HG02642 (cell line): ENCODE results near the gene CREB5.

Experiments
- ATAC-seq: cut with Tn5 transposase; IDR thresholded peaks from one replicate; pipeline ENCODE4 v1.9.1; 2021; ENCODE audit warnings: mild to moderate bottlenecking; ENCODE audit not compliant: unreplicated experiment, poor library complexity

Gene CREB5

DNA sequence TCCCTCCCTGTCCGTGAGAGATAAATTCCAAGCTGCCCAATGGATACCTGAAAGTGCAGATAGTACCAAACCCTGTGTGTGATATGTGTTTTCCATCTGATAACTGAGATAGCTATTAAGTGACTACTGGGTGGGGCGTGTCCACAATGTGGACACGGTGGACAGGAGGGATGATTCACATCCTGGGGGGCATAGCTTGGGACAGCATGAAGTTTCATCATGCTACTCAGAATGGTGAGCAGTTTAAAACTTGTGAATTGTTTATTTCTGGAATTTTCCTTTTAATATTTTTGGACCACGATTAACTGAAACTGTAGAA lies 158.6 kb downstream of the CREB5 start:
- no peak for ATAC-seq

DNA sequence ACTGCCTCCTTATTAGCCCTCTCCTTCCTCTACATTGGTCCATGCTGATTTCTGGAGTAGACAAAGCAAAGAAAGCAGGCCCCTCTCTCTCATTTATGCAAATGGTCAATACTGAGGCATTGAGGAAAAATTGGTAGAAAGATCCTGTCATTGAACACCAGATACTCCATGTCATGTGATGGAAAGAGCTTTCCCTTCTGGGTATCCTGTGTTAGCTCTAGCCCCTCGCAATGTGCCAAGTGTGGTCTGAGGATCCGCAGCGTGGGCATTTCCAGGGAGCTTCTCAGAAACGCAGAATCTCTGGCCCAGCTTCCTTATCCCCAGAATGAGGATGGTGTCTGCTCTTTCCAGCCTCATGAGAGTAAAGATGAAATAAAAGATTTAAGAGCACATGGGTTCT lies 159.1 kb downstream of the CREB5 start:
- ATAC-seq = no peak

DNA sequence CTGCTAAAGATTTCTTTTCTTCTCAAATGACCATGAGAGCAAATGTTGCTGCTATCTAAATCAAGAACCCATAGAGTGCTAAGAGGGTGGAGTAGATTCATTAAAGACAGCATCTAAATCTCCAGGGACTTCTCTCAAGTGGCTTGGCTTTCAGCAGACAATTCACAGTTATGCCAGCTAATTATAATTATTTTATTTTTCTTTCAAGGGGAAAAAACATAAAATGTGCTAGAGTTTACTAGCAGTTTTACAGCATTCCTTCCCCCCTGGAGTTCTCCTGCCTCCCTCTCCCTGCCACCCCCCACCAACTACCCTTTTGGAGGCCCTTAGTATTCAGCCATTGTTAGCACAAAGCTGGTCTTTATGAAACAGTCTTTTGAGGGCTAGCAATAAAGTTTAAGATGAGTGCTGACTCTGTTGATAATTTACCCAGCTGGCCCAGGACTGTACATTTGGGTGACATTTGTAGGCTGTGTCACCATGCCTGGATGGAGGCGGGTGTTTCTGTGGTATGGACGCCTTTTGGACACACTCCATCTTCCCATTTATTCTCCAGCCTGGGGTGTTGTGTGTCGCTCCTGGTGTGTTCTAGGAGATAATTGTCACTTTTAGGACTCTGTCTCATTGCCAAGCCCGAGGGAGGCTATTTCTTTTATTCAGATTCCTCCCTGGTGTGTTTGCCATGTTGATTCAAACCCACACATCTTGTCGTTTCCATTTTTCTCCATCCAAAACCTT lies 160.2 kb downstream of the CREB5 start:
- no peak for ATAC-seq

DNA sequence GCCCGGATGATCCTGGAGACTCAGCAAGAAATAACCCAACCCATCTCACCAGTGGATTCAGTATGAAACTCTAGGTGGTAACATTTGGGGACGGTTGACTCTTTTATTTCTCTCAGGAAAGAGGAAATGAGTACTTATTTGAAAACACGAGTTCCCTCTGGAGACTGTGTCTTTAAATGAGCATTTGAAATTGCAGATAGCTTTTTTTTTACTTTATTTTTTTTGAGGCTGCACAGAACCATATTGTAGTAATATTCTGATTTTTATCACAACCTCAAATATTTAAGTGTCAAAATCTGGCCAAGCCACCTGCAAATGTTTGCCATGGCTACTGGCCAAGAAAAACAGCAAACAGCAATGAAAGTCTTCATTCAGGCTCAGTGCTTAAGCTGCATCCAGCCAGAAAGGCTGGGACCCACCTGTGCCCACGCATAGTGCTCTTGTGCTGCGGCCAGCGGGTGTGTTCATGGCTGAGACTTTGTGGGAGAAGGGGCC lies 160.8 kb downstream of the CREB5 start:
- no peak for ATAC-seq

DNA sequence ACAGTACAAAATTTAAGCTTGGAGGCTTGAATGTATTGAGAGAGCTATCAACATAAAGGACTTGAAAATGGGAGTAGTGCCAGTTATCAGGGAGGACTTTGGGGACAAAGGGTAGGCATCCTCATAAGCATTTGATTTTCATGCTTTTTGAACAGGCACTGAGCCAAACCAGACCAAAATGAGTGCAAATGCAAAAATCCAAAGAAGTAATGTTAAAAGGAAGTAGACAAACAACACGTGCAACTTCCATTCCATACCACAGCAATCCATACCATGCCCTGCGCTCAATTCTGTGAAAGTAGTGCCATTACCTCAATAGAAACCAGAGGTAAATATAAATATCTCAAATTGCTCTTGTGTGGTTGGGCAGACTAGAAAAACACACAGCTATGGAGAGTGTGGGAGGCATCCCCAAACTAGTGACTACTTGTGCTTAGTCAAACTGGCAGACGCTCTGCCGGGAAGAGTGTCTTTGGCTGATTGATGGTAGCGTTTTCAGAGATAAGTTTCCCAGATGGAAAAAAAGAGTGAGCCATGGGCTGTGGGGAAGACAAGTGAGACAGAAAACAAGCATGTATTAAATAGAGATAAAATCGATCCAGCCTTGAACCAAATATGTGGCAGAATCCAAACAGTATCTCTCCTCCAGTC lies 161.5 kb downstream of the CREB5 start:
- ATAC-seq = no peak

DNA sequence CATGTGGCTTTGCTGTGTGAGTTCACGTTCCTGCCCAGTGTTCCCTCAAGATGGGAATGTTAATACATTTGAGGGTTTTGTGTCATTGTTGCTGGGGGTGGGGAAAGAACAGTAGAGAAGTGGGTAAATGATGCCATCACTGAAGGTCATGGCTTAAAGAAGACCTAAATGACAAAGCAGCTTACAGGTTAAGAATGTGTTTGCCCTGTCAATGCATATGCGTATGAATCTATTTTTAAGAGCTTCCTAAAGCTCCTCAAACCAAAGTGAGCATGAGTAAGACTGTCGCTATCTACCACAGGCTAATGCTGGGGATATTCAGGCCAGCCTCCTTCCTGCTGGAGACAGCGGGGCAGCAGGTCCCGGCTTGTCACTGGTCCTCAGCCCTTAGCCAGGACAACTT lies 162.9 kb downstream of the CREB5 start:
- no peak for ATAC-seq

DNA sequence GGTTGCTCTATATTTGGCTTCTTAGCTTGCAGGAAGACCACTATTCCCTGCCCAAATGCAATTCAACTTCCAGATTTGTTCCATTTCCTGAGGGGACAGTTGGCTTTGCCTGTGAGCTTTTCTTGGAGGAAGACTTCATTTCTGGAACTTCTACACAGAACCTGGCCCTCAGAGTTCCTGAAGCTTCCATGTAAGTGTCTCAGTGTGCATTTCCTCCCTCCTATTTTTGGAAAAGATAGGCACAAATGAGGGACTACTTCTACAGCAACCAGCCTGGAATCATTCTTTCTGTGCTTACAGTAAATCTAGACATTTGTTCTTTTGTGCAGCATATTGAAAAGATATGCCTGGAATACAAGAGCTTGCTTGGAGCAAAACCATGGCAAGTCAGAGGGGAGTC lies 164.3 kb downstream of the CREB5 start:
- no peak for ATAC-seq

DNA sequence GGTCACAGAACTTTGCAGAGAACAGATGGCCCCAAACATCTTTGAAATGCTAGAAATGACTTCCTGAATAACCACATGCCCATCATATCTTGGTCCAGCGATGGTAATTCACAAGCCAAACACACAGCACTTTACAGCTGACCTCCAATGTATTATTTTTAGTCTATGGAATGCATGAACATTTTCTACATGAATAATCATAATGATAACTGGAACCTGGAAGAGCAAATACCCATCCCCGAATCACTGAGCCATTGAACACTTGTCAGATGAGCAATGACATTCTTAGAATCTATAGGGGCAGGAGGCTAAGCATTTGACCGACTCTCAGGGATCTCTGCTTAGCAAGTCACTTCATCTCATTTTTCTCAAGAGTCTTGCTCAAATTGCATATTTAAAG lies 167.3 kb downstream of the CREB5 start:
- ATAC-seq = no peak

DNA sequence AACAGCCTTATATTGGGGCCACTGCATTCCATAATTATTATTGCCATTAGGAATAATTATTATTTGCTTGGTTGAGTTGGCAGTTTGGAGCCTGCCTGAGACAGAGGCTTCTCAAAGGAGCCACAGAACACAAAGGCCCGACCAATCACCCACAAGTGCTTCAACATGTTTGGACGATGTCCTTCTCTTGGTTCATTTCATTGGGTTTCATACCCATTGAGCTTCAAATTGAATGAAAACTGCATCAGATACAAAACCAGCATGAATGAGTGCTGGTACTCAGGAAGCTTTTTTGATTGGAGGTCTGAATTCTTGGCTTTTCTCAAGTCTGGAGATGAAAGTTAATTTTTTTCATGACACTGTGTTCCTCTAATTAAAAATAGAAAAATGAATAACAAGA lies 168.3 kb downstream of the CREB5 start:
- ATAC-seq = no peak

DNA sequence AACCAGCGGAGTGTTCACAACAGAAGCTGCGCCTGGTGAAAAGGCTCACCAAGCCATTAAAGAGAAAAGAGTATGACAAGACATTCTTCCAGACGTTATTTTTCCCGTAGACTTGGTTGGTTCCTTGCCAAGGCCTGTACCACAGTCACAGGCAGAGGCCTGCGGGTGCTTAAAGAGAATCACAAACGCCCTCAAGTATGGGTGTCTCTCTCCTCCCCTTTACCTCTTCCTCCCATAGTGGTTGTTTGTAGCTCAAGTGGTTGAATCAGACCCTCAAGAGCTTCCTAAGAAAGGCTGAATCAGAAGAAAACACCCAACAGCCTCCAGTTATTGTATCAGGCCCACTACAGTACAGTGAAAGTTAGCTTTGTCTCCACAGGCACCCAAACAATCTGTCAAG lies 169.0 kb downstream of the CREB5 start:
- no peak for ATAC-seq

DNA sequence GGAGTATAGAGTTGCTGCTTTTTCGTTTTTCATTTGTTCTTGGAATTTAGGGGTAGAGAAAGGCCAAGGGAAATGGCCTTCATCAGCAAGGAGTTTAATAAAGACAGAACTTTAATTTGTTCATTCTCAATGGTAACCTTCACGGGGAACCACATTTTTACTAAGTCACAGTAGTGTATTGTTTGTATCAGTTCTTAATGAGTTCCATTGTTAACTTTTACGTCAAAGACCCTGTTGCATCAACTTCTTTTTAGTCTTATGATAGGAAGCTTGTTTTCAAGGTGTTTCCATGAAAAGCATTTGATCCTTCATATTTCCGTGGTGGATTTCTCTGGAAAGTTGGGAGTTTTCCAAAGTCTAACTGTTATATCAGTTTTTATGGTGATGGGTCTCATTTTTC lies 169.9 kb downstream of the CREB5 start:
- ATAC-seq = no peak

DNA sequence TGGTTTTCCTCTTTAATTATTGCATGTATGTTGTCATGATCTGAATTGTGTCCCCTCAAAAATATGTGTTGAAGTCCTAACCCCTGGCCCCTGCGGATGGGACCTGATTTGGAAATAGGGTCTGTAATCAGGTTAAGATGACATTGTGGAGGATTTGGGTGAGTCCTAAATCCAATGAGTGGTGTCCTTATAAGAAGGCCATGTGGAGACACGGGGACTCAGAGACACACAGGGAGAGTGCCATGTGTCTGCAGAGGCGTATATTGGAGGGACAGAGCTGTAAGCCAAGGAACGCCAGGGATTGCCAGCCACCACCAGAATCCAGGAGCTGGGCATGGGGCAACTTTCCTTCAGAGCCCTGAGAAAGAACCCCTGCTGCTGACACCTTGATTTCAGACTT lies 171.9 kb downstream of the CREB5 start:
- no peak for ATAC-seq

DNA sequence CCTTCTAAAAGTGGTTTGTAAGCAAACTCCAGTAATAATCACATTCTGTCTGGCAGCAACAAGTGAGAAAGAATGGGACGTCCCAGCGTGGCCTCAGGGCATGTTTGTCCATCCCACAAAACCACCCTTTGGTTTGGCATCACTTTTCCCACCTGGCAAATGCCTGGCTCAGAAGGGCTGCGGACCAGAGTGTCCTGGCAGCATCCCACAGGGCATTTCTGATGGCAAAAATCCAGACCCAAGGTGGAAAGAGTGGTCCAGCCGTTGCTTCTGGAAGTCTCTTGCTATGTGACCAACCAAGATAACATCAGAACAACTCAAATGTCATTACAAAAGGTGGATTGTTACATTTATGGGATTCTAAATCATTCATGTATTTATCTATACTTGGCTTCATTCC lies 174.4 kb downstream of the CREB5 start:
- ATAC-seq = no peak

DNA sequence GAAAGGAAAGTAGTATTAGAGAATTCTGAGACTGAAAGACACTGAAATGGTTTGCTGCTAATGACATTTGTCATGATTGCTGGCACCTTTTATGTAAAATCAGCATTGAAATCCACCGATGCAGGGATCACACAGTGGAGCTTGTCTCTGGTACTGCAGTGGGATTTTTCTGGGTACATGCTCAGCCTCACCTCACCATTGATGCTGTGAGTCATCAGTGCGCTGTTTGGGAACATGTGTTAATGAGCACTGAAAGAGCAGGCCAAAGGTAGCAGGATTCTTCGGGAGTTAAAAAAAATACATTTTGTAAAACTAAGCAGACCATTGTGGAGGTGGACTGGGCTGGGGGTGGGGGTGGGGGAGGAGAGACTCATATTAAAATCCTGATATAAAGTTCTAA lies 174.9 kb downstream of the CREB5 start:
- no peak for ATAC-seq

DNA sequence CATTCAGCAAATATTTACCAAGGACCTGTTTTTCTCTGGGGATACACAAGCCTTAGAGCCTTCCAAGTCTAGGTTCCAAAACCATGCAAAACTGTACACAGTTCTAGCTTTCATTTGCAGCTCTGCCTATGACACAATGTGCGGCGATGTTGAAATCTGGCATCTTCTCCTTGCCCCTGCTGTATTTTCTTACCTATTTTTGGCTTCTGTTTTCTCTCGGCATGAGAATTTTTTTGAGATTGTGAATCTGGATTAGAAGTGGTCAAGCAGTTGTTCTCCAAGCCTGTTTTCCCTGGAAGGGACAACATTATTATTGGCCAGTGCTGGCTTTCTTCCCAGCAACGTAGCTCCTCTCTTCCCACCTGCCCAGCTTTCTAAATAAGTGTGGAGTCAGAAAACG lies 176.3 kb downstream of the CREB5 start:
- no peak for ATAC-seq

DNA sequence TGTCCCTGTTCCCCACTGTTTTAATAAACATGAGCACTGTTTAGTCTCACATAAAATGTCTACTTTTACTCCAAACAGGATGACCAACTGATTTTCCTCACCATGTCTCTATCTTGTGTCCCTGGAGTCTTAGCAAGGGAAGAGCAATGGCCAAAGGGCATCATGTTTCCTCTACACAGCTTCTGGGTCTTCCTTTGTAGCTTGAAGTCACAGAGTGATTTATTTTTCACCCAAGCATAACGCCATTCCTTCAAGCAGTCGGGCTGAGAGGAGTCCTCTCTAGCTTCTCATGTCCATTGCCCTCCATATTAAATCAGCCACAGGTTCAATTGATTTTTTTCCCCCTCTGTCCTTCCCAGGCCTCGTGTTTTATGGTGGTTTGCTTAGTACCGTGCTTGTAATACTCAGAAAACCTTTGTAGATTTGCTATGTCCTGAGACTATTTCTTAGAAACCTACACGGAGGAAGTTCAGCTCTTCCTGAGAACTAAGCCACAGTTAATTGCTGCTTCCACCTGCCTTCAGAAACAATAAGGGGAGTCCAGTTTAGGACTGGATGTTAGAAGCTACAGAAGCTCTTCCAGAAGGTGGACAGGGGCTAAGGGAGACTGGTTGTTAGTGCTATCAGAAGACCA lies 178.8 kb downstream of the CREB5 start:
- ATAC-seq = no peak

DNA sequence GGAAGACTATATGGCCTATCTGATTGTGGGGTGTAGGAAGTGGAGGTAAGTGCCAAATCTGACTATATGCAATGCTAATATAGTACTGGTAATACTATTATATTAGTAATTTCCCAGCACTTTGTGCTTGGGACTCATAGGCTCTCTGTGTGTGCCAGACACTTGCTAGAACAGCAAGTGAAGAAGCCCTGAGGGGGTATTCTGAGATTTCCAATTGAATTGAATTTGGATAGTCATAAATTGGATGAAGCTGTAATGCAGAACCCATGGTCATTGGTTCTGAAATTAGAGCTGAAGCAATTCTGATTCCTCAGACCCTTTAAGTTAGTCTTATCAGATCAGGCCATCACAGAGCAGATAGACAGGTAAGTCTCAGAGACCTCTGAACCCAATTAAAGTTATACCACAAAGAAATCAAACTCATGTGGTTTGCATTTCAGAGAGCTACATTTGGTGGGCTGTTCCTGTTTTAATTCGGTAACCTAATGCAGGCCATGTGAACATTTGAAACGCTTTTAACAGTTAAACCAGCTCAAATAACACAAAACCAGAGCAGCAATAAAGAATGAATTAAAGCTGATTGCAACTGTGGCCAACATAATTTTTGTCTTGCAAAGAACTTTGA lies 179.5 kb downstream of the CREB5 start:
- ATAC-seq = no peak

DNA sequence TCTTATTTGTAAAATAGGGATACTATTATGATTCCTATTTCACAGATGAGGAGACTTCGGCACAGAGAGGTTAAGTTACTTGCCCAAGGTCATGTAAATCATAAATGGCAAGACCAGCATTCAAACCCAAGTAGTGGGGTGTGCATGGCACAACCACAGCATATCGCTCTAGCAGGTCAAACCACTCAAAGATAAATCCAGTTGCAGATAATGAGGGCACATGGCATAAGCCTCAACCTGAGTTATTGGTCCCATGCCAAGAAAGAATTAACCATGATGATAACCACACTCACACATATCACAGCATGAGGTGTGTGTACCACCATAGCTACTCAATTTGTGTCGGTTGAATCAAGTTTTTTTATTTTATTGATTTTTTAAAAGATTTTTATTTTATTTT lies 180.5 kb downstream of the CREB5 start:
- ATAC-seq = no peak

DNA sequence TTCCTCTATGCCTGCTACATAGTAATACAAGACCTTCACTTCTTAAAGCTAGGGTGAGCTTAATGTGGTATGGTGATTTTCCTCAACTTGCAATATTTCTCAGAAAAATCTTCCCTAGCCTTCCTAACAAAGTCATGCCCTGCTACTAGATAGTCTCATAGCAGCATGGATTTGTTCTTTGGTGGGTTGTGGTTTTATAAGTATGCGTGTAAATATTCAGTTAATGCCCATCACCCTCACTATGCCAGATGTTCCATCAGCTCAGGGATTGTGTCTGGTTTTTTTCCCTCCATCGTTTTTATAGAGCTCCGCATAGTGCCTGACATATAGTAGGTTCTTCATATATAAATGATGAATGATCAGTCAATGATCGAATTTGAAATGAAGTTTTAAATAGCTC lies 182.8 kb downstream of the CREB5 start:
- ATAC-seq = no peak

DNA sequence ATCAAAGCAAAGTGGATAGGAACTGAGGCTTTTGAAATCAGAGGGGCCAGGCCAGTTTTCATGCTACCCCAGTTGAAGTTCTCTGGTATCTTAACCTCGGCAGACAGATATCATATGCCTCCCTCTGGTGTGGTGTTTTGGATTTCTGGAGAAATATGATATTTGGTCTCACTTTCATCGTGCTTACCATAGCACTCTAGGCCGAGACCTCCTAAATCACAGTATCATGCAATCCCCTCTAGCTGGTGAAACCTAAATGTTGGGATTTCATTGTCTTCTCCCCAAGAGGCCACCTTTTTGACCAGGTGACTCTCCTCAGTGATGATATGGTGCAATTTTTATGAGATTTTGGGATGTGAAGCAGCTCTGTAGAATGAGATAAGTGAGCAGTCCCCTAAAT lies 183.5 kb downstream of the CREB5 start:
- no peak for ATAC-seq

DNA sequence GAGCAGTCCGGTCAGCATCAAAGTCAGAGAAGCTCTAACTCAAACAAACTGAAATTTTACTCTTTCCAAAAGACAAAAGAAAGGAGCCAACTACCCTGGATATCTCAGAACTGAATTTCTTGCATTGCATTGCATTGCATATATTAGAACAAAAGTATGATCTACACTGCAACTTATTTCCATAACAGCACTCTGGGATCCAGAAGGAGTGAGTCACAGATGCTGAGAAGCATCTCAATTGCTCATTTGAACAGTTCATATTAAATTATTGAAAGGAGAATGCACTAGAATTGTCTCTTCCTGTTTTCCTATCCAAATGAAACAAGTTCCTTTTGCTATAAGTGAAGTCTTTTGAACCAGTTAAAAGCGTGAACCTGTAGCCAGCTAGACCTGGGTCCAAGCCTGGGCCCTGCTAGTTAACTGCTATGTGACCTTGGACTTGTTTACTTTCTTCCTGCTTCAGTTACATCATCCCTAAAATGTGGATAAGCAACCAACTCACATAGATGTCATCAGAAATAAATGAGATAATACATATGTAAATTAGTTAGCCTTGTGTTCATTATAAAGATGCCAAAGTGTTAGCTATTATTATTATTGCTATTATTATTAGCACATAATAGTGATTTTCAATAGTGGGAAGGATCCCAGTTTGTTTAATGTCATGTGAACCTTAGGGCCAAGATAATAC lies 184.1 kb downstream of the CREB5 start:
- ATAC-seq = no peak
